Uterus (tissue), 4 donors: Measurements from ENCODE around the gene KCNQ1. TPM values are rescaled to one million over a fixed set of nuclear protein-coding genes. Genes with fewer than 3 reads are reported as not detected.
A peak's percentile ranks its signal among the peaks of the same experiment; 100 is the strongest.

ENCODE experiments used
- DNase-seq, 2 donors: peaks; one replicate each; pipeline ENCODE4 v3.0.0-alpha.2; 2019 to 2020
- H3K27ac ChIP-seq, 2 donors: fragments of 200-600 bp; sonication (generic); 1 replicate in 1 of 2; 2 replicates in 1 of 2; pipeline ENCODE4 v1.5.1; 2016 to 2018
- H3K27me3 ChIP-seq, 2 donors: fragments of 200-600 bp; sonication (generic); one replicate each; pipeline ENCODE4 v1.5.1; 2018 to 2019; ENCODE audit warnings: control low read depth in 1 of 2
- H3K36me3 ChIP-seq, 2 donors: fragments of 200-600 bp; sonication (generic); one replicate each; pipeline ENCODE4 v1.5.1; 2019; ENCODE audit warnings: control low read depth in 1 of 2
- H3K4me1 ChIP-seq, 2 donors: fragments of 200-600 bp; sonication (generic); one replicate each; pipeline ENCODE4 v1.5.1; 2018 to 2019; ENCODE audit warnings: control low read depth in 1 of 2
- H3K4me3 ChIP-seq, 2 donors: fragments of 200-600 bp; sonication (generic); 1 replicate in 1 of 2; 2 replicates in 1 of 2; pipeline ENCODE4 v1.5.1; 2018 to 2019; ENCODE audit warnings: mild to moderate bottlenecking in 1 of 2
- H3K9me3 ChIP-seq, 2 donors: fragments of 200-600 bp; sonication (generic); one replicate each; pipeline ENCODE4 v1.5.1; 2019; ENCODE audit warnings: control low read depth in 1 of 2
- POLR2A ChIP-seq, 2 donors: fragments of 450-650 bp; IDR thresholded peaks; one replicate each; pipeline ENCODE4 v1.6.1; 2016; ENCODE audit warnings: antibody characterized with exemption in 2 of 2, mild to moderate bottlenecking in 1 of 2, moderate library complexity in 1 of 2
- intact Hi-C: fragments of 100-400 bp; cut with DNase I; formaldehyde crosslinking; loops from one replicate; pipeline ENCODE4 v1.15.1; 2023; ENCODE audit warnings: low total_unique reads
- total RNA-seq, 4 donors: library from RNA; depleted of rRNA in 3 of 4; stranded (reverse); fragments of >200 nt in 3 of 4; gene quantifications; one replicate each; pipeline versions ENCODE4 v1.1.0 to v1.2.4, GENCODE V29; 2014 to 2023
- TF ChIP-seq, protein P1 (sequence below), 4 experiments: fragments of 200-600 bp in 2 of 4; fragments of 450-650 bp in 2 of 4; sonication (generic) in 2 of 4; IDR thresholded peaks; one replicate each; pipeline ENCODE4 v1.5.1; 2016 to 2019; ENCODE audit warnings: antibody characterized with exemption in 4 of 4, mild to moderate bottlenecking in 2 of 4, moderate library complexity in 1 of 4
- donor health status: DM: yes; HTN: yes; CAD: no.

KCNQ1 gene
- total RNA-seq, 4 donors from 2014 or later: 2.6 to 10.4 (median 5.4) TPM

DNA sequence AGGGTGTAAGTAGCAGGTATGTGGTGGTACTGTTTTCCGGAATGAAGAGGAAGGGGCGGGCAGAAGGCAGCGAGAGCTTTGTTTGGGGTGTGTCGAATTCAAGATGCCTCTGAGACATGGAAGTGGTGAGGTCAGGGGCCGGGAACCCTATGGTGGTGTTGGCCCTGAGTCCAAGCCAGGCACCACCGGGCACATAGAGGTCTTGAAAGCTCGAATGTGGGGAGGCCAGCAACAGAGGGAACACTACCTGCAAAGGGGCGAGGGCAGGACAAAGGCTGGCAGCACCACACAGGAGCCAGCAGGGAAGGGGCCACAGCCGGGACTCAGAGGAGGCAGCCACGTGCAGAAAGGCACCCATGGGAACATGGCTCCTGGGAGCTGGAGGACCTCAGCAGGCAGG, 383.0 kb downstream of the KCNQ1 start:
- intact Hi-C loops: no loop called here
- TF ChIP-seq, protein P1, sequence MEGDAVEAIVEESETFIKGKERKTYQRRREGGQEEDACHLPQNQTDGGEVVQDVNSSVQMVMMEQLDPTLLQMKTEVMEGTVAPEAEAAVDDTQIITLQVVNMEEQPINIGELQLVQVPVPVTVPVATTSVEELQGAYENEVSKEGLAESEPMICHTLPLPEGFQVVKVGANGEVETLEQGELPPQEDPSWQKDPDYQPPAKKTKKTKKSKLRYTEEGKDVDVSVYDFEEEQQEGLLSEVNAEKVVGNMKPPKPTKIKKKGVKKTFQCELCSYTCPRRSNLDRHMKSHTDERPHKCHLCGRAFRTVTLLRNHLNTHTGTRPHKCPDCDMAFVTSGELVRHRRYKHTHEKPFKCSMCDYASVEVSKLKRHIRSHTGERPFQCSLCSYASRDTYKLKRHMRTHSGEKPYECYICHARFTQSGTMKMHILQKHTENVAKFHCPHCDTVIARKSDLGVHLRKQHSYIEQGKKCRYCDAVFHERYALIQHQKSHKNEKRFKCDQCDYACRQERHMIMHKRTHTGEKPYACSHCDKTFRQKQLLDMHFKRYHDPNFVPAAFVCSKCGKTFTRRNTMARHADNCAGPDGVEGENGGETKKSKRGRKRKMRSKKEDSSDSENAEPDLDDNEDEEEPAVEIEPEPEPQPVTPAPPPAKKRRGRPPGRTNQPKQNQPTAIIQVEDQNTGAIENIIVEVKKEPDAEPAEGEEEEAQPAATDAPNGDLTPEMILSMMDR (IDR thresholded peaks at IDR 0.05): no peak
- no peak for TF ChIP-seq POLR2A (IDR thresholded peaks at IDR 0.05)
- Histone ChIP-seq H3K27ac (peak overlapping the region in 1 of 2 donors; percentile 16), H3K36me3 (no peaks in the 10 kb centered on the region), H3K4me1 (peaks cover 0 to 22% of the 10 kb centered on the region in 2 donors), H3K27me3 (no peaks in the 10 kb centered on the region), H3K4me3 (no peak overlapping the region), H3K9me3 (peaks cover 0 to 10% of the 10 kb centered on the region in 2 donors)
- no peak for DNase-seq

DNA sequence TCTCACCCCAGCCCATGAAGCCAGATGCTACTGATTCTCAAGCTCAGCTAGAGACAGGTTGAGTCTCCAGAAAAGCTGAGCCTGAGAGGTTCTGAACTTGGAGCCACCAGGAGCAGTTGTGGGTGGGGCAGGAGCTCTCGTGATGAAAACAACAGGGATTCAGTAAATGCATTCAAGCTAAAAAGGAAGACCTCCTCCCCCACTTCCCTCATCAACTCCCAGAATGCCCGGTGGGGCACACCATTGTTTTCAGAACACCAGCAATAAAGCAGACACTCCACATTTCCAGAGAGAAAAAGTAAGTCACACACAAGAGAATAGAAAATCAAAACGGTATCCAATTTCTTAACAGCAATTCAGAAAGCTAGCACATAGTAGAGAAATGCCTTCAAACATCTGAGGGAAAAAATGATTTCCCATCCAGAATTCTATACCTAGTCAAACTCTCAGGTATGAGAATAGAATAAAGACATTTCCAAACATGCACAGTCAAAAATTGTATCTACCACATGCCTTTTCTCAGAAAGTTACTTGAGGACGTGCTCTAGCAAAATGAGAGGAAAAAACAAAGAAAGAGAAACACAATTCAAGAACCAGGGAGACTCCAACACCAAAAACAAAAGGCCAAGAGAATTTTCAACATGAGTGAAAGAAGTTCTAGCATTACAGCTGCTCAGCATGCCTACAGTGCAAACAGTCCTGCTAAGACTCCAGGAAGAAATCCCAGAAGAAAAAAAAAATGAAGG, 383.9 kb downstream of the KCNQ1 start:
- no peaks in the 10 kb centered on the region for H3K36me3 ChIP-seq
- H3K4me1 ChIP-seq: peaks cover 0 to 22% of the 10 kb centered on the region in 2 donors
- peaks cover 0 to 10% of the 10 kb centered on the region in 2 donors for H3K9me3 ChIP-seq
- no peaks in the 10 kb centered on the region for H3K27me3 ChIP-seq
- H3K4me3 ChIP-seq: no peak overlapping the region
- DNase-seq: no peak
- TF ChIP-seq, protein P1 (IDR thresholded peaks at IDR 0.05): no peak
- no peak for TF ChIP-seq POLR2A (IDR thresholded peaks at IDR 0.05)
- H3K27ac ChIP-seq: peak overlapping the region in 1 of 2 donors; percentile 16
- intact Hi-C loops: no loop called here

DNA sequence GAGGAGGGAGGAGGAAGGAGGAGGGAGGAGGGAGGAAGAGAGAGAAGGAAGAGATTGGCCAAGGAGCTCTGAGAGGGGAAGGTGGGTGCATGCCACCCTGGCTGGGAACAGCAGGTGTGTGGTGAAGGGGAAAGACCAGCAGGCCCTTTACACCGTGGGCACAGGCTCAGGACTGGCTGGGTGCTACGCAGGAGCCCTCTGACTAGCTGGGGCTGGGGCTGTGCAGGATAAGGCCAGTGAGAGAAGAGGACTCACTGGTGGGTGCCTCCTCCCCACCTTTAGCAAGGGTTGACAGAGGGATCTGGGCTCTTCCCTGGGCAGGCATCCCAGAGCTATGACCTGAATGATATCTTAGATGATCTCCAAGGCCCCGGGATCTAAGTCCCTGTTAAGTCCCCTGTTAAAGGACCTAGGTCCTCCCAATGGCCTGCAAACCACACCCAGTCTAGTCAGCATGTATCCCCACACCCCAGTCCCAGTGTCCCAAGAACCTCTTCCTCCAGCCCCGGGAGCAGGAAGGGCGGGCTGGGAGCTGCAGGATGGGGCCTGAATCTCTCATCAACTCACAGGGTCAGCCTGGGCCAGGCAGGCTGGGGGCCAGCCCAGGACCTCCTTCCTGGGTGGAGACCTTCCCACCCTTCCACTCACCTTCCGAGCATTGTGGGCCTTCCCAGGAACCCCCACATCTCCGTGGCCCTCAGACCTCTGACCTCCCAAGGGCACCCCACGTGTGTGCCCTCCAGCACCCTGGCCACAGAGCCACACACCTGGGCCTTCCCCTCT, 385.4 kb downstream of the KCNQ1 start:
- no peak for TF ChIP-seq POLR2A (IDR thresholded peaks at IDR 0.05)
- TF ChIP-seq, protein P1 (IDR thresholded peaks at IDR 0.05): no peak
- Histone ChIP-seq H3K36me3 (no peaks in the 10 kb centered on the region), H3K9me3 (peaks cover 0 to 10% of the 10 kb centered on the region in 2 donors), H3K27me3 (no peaks in the 10 kb centered on the region), H3K4me1 (peaks cover 5 to 14% of the 10 kb centered on the region in 2 donors), H3K27ac (no peak overlapping the region), H3K4me3 (no peak overlapping the region)
- intact Hi-C loops: no loop called here
- no peak for DNase-seq

DNA sequence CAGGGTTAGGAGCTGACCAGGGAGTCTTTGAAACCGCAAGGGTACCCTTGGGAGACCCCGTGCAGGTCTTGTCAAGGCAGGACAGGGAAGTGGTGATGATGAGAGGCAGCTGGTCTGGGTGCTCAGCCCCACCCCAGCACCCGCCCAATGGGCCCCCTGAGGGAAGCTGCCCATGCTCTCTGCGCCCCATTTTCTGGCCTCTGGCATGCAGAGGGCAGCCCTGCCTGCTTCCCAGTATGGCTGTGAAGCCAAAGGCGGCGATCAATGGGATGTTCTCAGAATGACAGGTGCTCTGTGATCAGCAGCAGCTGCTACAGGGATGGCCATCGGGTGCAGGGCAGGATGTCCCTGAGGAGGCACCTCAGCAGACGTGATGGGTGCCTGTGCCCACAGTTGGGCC, 386.1 kb downstream of the KCNQ1 start:
- no peak for DNase-seq
- Histone ChIP-seq H3K27me3 (no peaks in the 10 kb centered on the region), H3K36me3 (no peaks in the 10 kb centered on the region), H3K27ac (no peak overlapping the region), H3K4me3 (no peak overlapping the region), H3K4me1 (peaks cover 5 to 8% of the 10 kb centered on the region in 2 donors), H3K9me3 (peaks cover 0 to 10% of the 10 kb centered on the region in 2 donors)
- TF ChIP-seq, protein P1 (IDR thresholded peaks at IDR 0.05): no peak
- no peak for TF ChIP-seq POLR2A (IDR thresholded peaks at IDR 0.05)
- intact Hi-C loops: no loop called here
